ENCODE data around the gene EQTN. TPM values are rescaled to one million over a fixed set of nuclear protein-coding genes. Genes with fewer than 3 reads are reported as not detected.
"Not testable (repeated sequence)": the region's sequence is repeated elsewhere in the genome, so short reads cannot be mapped to it uniquely, and the experiment has no call there.

The EQTN gene
- total RNA-seq, 3 donors from 2014 or later, result not detected

- no peak for DNase-seq
Measured at GRCh38 chr9:27276193-27277030, 20.5 kb downstream of the EQTN start.

GRCh38 chr9:27273186-27273585 is 23.8 kb downstream of the EQTN start:
- Mint-ChIP-seq H3K36me3 (ENCODE audit: insufficient read depth) (no peaks in the 10 kb centered on the region), H3K4me1 (ENCODE audit: low read depth) (peaks cover 3% of the 10 kb centered on the region), H3K9me3 (no peaks in the 10 kb centered on the region), H3K4me3 (no peak overlapping the region), H3K27me3 (ENCODE audit: low read depth) (no peaks in the 10 kb centered on the region)
- DNase-seq (no peak), ATAC-seq (no peak)

More at GRCh38 chr9:27276193-27277030, 20.5 kb downstream of the EQTN start:
- Mint-ChIP-seq H3K4me3 (no peak overlapping the region), H3K9me3 (no peaks in the 10 kb centered on the region), H3K36me3 (ENCODE audit: insufficient read depth) (no peaks in the 10 kb centered on the region), H3K4me1 (ENCODE audit: low read depth) (peaks cover 3% of the 10 kb centered on the region), H3K27me3 (ENCODE audit: low read depth) (peaks cover 2% of the 10 kb centered on the region)
- ATAC-seq, result no peak

DNA sequence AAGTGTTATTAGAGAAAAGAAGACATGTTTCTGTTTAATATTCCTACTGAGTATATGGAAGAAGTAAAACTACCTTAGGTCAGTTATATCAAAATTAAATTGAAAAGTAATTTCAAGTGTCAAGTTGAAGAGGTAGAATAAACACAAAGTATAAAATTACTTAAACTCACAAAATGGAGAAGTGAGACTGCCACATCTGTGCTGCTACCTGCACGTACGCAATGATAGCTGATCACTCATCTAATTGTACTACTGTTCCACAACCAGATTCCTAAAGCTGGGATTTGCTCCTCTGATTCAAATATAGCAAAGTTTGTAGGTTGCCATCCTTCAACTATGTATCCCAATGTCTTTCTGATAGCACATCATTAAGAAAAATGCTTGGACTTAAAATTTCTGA is 24.8 kb downstream of the EQTN start:
- no peaks in the 10 kb centered on the region for H3K27me3 Mint-ChIP-seq (ENCODE audit: low read depth)
- peaks cover 3% of the 10 kb centered on the region for H3K4me1 Mint-ChIP-seq (ENCODE audit: low read depth)
- no peaks in the 10 kb centered on the region for H3K36me3 Mint-ChIP-seq (ENCODE audit: insufficient read depth)
- DNase-seq, result no peak
- H3K9me3 Mint-ChIP-seq, result no peaks in the 10 kb centered on the region
- ATAC-seq, result no peak
- H3K4me3 Mint-ChIP-seq, result no peak overlapping the region

DNA sequence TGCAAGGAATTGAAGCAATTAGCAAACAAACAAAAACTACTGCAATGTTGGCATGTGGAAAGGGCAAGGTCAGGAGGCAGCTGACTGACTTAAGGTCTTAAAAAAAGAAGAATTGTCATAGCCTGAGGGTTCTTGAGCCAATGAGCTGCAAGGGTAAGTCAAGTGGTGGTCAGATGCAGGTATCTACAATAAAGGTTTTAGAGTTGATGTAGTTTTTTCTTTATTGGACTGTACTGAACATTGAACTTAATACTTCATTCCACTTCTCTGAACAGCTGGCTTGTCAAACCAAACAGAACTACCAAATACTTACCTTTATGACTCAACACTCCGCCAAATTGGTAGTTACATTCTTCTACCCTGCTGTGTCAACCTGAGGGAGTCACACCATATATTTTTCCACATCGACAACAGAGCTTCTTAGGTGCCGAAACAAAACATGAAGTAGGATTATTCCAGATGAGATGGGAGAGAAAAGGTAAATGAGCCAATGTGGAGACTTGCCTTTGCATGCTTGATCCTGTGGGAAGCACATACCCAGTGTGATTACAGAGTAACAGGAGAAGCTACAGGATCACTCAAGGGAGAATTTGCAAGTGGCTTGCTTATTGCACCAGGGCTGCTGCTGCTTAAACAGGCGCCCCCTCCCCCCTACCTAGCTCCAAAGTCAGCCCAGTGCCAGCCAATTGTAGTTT is 35.3 kb downstream of the EQTN start:
- peaks cover 2% of the 10 kb centered on the region for H3K27me3 Mint-ChIP-seq (ENCODE audit: low read depth)
- no peak for ATAC-seq
- no peaks in the 10 kb centered on the region for H3K4me1 Mint-ChIP-seq (ENCODE audit: low read depth)
- no peaks in the 10 kb centered on the region for H3K9me3 Mint-ChIP-seq
- H3K4me3 Mint-ChIP-seq, result no peak overlapping the region
- no peak for DNase-seq
- no peaks in the 10 kb centered on the region for H3K36me3 Mint-ChIP-seq (ENCODE audit: insufficient read depth)

DNA sequence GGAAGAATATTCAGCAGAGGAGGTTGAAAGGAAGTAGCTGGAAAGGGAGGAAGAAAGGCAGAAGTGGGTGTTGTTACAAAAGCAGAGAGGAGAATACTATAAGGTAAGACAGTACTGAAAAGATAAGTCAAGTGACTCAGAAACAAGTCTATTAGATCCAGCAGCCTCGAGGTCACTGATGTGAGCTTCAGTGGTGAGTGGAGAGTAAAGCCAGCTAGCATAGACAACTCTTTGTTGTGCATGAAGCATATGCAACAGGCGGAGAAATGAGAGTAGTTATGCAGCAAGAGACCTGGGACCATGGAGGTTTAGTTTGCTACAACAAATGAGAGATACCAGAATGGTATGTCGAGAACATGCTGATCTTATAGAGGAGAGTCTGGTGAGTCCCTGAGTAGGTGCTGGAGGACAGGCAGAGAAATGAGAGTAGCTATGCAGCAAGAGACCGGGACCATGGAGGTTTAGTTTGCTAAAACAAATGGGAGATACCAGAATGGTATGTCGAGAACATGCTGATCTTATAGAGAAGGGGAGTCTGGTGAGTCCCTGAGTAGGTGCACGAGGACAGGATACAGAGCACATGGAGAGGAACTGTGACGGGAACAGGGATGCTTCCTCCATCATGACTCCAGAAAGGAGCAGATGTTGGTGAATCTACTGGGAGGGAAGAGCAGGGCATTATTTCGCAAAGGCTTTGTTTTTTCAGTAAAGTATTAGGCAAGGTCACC is 36.0 kb downstream of the EQTN start:
- ATAC-seq, result no peak
- Mint-ChIP-seq H3K4me3 (no peak overlapping the region), H3K4me1 (ENCODE audit: low read depth) (no peaks in the 10 kb centered on the region), H3K27me3 (ENCODE audit: low read depth) (peaks cover 2% of the 10 kb centered on the region), H3K9me3 (no peaks in the 10 kb centered on the region), H3K36me3 (ENCODE audit: insufficient read depth) (no peaks in the 10 kb centered on the region)
- DNase-seq, result no peak

- no peaks in the 10 kb centered on the region for H3K4me1 Mint-ChIP-seq (ENCODE audit: low read depth)
- no peaks in the 10 kb centered on the region for H3K36me3 Mint-ChIP-seq (ENCODE audit: insufficient read depth)
- no peaks in the 10 kb centered on the region for H3K27me3 Mint-ChIP-seq (ENCODE audit: low read depth)
- H3K4me3 Mint-ChIP-seq, result no peak overlapping the region
- ATAC-seq (no peak), DNase-seq (no peak)
- H3K9me3 Mint-ChIP-seq, result no peaks in the 10 kb centered on the region
Measured at GRCh38 chr9:27258662-27259061, 38.3 kb downstream of the EQTN start.

GRCh38 chr9:27248702-27249101 is 48.2 kb downstream of the EQTN start:
- H3K9me3 Mint-ChIP-seq, result no peaks in the 10 kb centered on the region
- H3K27me3 Mint-ChIP-seq (ENCODE audit: low read depth), result peaks cover 3% of the 10 kb centered on the region
- no peaks in the 10 kb centered on the region for H3K36me3 Mint-ChIP-seq (ENCODE audit: insufficient read depth)
- no peak overlapping the region for H3K4me3 Mint-ChIP-seq
- ATAC-seq (no peak), DNase-seq (no peak)
- H3K4me1 Mint-ChIP-seq (ENCODE audit: low read depth), result no peaks in the 10 kb centered on the region

GRCh38 chr9:27247756-27248155 is 49.2 kb downstream of the EQTN start:
- ATAC-seq (no peak), DNase-seq (no peak)
- H3K4me1 Mint-ChIP-seq (ENCODE audit: low read depth), result no peaks in the 10 kb centered on the region
- no peak overlapping the region for H3K4me3 Mint-ChIP-seq
- peaks cover 3% of the 10 kb centered on the region for H3K27me3 Mint-ChIP-seq (ENCODE audit: low read depth)
- H3K36me3 Mint-ChIP-seq (ENCODE audit: insufficient read depth), result no peaks in the 10 kb centered on the region
- no peaks in the 10 kb centered on the region for H3K9me3 Mint-ChIP-seq

- not testable (repeated sequence) for ATAC-seq, H3K4me3 Mint-ChIP-seq
Measured at GRCh38 chr9:27239648-27240047, 57.3 kb downstream of the EQTN start.

More at GRCh38 chr9:27239648-27240047, 57.3 kb downstream of the EQTN start:
- not testable (repeated sequence) for H3K4me1 Mint-ChIP-seq (ENCODE audit: low read depth); DNase-seq; H3K27me3 Mint-ChIP-seq (ENCODE audit: low read depth); H3K9me3 Mint-ChIP-seq; H3K36me3 Mint-ChIP-seq (ENCODE audit: insufficient read depth)

Other genes starting within 250 kb of the EQTN start
- gene TEK, start 187.9 kb downstream of the EQTN start, total RNA-seq, result under 1 TPM in 1 of 3 donors, not detected in 2; 0.05 TPM
- gene IFNK, start 227.1 kb upstream of the EQTN start, total RNA-seq, result not detected
- gene MOB3B, start 232.7 kb upstream of the EQTN start, total RNA-seq, result under 1 TPM; 0.45 to 0.96 (median 0.57) TPM